Immature natural killer cell (primary cell): Measurements from ENCODE around the gene CASD1. TPM values are rescaled to one million over a fixed set of nuclear protein-coding genes. Genes with fewer than 3 reads are reported as not detected.

Experiments
- polyA plus RNA-seq, 3 donors: library from polyadenylated mRNA; unstranded; fragments of 300-500 nt; fragmentation: Illumina TruSeq; gene quantifications; one replicate each; pipeline ENCODE4 v1.2.3, GENCODE V29; 2021

Gene CASD1
- polyA plus RNA-seq, 3 donors from 2014 or later: 16.1 to 26.7 (median 16.2) TPM

Other genes with a start within 250 kb of the CASD1 start
- gene COL1A2, start 114.9 kb upstream of the CASD1 start, polyA plus RNA-seq: not detected
- gene SGCE, start 146.3 kb downstream of the CASD1 start, polyA plus RNA-seq: 1 to 10 TPM in 2 of 3 donors, under 1 TPM in 1; 0.78 to 2.6 (median 2.0) TPM